HEK293 (cell line): Measurements from ENCODE around the gene RAVER2.

Source experiments
- ZFHX2 ChIP-seq: fragments of 450-650 bp; formaldehyde crosslinking; conservative IDR thresholded peaks from 2 replicates; pipeline ENCODE4 v1.5.1; 2016; ENCODE audit warnings: missing biosample characterization, missing genetic modification characterization
- ZNF548 ChIP-seq: fragments of 450-650 bp; formaldehyde crosslinking; IDR thresholded peaks from 2 replicates; pipeline ENCODE4 v1.5.1; 2016; ENCODE audit warnings: missing biosample characterization, missing genetic modification characterization
- TF ChIP-seq, protein P1 (sequence below): fragments of 450-650 bp; formaldehyde crosslinking; IDR thresholded peaks from 2 replicates; pipeline ENCODE4 v1.5.1; 2016; ENCODE audit warnings: missing biosample characterization, missing genetic modification characterization

DNA sequence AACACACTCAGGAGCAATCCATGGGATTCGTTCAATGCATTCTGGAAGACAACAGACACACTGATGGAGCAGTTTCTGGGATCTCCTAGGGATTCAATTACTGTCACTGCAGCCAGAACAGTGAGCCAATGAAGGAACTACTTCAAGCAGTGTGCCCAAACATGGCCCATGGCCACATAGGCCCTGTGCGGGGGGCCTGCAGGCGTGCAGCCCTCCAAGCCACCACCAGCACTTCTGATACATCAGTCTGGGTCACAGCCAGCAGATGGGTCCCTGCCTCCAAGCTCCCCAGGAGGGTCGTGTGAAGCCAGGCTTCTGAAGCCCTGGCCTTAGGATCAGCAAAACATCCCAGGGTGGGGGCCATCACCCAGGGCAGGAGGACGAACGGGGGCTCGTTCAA lies 99.3 kb downstream of the RAVER2 start:
- TF ChIP-seq, protein P1, sequence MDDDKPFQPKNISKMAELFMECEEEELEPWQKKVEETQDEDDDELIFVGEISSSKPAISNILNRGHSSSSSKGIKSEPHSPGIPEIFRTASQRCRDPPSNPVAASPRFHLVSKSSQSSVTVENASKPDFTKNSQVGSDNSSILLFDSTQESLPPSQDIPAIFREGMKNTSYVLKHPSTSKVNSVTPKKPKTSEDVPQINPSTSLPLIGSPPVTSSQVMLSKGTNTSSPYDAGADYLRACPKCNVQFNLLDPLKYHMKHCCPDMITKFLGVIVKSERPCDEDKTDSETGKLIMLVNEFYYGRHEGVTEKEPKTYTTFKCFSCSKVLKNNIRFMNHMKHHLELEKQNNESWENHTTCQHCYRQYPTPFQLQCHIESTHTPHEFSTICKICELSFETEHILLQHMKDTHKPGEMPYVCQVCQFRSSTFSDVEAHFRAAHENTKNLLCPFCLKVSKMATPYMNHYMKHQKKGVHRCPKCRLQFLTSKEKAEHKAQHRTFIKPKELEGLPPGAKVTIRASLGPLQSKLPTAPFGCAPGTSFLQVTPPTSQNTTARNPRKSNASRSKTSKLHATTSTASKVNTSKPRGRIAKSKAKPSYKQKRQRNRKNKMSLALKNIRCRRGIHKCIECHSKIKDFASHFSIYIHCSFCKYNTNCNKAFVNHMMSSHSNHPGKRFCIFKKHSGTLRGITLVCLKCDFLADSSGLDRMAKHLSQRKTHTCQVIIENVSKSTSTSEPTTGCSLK (tag by site-specific recombination): no peak
- TF ChIP-seq ZFHX2 (no peak), ZNF548 (tag by site-specific recombination) (no peak)
